ENCODE data around the gene TTC38.
A peak's percentile ranks its signal among the peaks of the same experiment; 100 is the strongest.

Gene TTC38

DNA sequence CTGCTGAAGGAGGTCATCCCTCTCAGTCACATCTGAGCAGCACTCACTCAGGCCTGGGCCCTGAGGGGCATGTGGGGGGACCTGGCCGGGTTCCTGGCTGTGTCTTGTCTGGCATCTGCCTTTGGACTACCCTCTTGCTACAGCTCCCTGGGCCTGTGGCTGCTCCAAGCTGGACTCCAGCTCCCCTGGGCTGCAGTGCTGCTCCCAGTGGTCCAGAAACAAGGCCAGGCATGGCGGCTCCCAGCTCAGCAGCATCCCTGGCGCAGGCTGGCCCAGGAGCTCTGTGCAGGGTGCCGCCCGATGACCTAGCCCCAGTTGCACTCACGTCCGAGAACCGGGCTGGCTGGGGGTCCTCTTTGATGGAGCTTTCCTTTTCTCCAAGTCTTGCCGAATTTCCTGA lies 23.0 kb upstream of the TTC38 start:
- TF ChIP-seq, protein P1, sequence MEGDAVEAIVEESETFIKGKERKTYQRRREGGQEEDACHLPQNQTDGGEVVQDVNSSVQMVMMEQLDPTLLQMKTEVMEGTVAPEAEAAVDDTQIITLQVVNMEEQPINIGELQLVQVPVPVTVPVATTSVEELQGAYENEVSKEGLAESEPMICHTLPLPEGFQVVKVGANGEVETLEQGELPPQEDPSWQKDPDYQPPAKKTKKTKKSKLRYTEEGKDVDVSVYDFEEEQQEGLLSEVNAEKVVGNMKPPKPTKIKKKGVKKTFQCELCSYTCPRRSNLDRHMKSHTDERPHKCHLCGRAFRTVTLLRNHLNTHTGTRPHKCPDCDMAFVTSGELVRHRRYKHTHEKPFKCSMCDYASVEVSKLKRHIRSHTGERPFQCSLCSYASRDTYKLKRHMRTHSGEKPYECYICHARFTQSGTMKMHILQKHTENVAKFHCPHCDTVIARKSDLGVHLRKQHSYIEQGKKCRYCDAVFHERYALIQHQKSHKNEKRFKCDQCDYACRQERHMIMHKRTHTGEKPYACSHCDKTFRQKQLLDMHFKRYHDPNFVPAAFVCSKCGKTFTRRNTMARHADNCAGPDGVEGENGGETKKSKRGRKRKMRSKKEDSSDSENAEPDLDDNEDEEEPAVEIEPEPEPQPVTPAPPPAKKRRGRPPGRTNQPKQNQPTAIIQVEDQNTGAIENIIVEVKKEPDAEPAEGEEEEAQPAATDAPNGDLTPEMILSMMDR (IDR thresholded peaks at IDR 0.05; ENCODE audit: insufficient read depth, low read depth, low read length, missing control alignments): no peak
- DNase-seq (ENCODE audit: low read depth): no peak
- H3K4me3 ChIP-seq (ENCODE audit: low read depth, low read length): no peak overlapping the region

DNA sequence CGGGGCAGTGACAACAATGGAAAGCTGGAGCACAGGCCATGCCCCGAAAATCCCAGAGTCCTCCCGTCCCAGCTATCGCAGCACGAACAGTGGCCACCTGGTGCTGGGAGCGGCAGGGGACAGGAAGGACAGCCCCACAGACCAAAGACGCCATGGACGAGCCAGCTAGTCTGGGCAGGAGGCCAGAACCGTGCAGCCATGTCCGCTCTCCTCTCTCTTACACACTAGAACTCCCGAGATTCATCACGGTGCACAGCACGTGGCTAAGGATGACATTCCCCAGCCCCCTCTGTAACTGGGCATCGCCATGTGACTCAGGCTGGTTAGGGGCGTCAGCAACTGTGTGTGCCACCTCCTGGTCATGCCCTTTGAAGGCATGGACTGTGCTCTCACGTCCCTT lies 22.3 kb upstream of the TTC38 start:
- H3K4me3 ChIP-seq (ENCODE audit: low read depth, low read length): no peak overlapping the region
- no peak for DNase-seq (ENCODE audit: low read depth)
- TF ChIP-seq, protein P1 (IDR thresholded peaks at IDR 0.05; ENCODE audit: insufficient read depth, low read depth, low read length, missing control alignments): no peak

DNA sequence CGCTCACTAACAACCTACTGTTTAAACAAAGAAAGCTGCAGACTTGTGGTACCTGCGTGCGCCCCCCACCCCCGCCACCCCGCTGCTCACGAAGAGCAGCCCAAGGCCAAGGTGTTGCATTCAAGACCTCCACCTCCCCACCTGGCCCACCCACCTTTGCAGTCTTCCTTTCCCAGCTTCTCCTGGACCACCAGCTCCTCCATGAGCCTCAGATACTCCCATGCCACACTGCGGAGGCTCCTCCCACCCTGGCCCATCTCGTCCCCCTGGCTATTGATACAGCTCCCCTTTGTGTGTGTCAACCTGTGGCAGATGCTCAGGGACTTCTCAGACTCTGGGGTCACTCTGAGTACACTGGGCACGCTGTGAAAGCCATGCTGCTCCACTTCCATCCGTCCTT lies 21.6 kb upstream of the TTC38 start:
- no peak overlapping the region for H3K4me3 ChIP-seq (ENCODE audit: low read depth, low read length)
- DNase-seq (ENCODE audit: low read depth): no peak
- TF ChIP-seq, protein P1 (IDR thresholded peaks at IDR 0.05; ENCODE audit: insufficient read depth, low read depth, low read length, missing control alignments): no peak

DNA sequence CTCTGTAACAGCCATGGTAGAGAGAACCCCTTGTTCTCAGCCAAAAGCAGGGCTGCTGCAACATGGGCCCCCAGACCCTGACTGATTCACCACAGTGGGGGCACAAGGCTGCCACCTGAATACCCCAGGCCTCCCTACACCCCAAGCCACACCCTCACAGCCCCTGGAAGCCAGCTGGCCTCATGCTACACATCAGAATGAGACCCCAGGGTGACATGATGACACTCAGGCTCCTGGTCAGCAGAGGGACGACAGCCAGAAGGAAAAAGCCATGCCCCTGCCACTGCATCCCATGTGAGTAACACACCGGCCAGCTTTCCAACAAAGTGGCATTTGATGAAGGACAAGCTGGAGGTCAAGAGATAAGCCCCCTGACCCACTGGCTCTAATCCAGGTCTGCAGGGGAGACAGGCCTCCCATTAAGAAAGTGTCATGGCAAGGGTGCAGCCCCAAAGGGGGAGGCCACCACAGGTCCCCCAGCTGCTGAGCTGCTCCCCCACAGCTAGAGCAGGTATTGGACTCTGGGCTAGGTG lies 20.3 kb upstream of the TTC38 start:
- no peak for DNase-seq (ENCODE audit: low read depth)
- no peak overlapping the region for H3K4me3 ChIP-seq (ENCODE audit: low read depth, low read length)
- TF ChIP-seq, protein P1 (IDR thresholded peaks at IDR 0.05; ENCODE audit: insufficient read depth, low read depth, low read length, missing control alignments): no peak

DNA sequence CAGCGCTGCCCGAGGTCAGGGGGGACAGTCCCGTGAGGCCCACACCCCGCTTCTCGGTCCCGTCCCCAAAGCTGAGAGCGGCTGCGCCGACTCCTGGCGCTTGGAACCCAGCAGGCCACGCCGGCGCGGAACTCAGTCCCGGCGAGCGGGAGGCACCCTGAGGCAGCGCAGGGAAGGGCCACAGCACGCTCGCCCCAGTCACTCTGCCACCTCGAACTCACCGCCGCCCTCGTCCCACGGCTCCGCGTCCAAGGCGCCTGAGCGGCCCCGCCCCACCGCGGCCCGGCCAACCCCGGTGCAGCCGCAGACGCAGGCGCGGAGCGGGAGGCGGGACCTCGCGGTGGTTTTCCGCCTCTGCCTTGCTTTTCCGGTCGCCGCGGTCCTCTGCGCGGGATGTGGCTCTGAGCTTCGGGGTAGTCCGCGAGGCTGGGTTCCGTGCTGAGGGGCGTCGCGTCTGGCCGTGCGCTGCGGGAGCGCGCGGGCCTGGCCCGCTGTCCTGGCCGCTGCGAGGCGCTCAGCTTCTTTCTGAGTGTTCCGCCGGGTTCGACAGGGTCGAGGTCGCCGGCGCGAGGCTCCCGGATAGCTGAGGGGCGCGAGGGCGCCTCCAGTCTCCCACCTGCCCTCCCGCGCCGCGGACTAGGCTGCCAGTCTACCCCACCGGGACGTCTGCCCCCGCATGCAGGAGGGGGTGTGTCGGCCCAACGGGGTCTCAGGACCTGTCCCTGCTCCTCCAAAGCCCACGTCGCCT lies 17.6 kb upstream of the TTC38 start, which contains the start of gene CDPF1:
Gene CDPF1 (minus strand): TSS at position 259 of the 748 bp plus-strand sequence. CDS start 2,009 bp downstream, outside the sequence.
- DNase-seq (ENCODE audit: low read depth): peak; percentile 94
- TF ChIP-seq, protein P1 (IDR thresholded peaks at IDR 0.05; ENCODE audit: insufficient read depth, low read depth, low read length, missing control alignments): no peak
- H3K4me3 ChIP-seq (ENCODE audit: low read depth, low read length): peak within 1 kb of the TSS; percentile 67

DNA sequence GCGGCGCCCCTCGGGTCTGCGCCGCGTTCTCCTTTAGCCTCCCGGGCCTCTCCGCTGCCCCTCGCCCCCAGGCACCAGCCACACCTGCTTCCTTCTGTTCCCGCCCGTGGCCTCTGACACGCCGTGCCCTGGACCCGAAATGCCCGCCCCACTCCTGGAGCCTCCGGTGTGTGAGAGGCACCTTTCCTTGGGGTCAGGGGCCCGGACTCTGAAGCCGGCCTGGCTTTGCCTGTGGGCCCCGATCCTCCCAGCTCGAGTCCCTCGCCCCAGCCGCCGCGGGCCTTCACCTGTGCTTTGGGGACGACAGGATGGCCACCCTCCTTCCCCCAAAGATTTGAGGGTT lies 17.1 kb upstream of the TTC38 start:
- peak overlapping the region; percentile 67 for H3K4me3 ChIP-seq (ENCODE audit: low read depth, low read length)
- TF ChIP-seq, protein P1 (IDR thresholded peaks at IDR 0.05; ENCODE audit: insufficient read depth, low read depth, low read length, missing control alignments): no peak
- no peak for DNase-seq (ENCODE audit: low read depth)
